Cerebellar nuclear complex (tissue), 1 donor: ENCODE data around the gene GAB2.
"Not testable (repeated sequence)": the region's sequence is repeated elsewhere in the genome, so short reads cannot be mapped to it uniquely, and the experiment has no call there.

Source experiments
- DNase-seq, 2 experiments: peaks; one replicate each; lab custom pipeline; 2025; lab: John Stamatoyannopoulos, UW

Gene GAB2

GRCh38 chr11:78370406-78371172 lies 47.0 kb downstream of the GAB2 start:
- no peak for DNase-seq

- DNase-seq: no peak
Observed at GRCh38 chr11:78365381-78365792, 52.2 kb downstream of the GAB2 start.

GRCh38 chr11:78364128-78364751 lies 53.4 kb downstream of the GAB2 start:
- no peak for DNase-seq

GRCh38 chr11:78363024-78363619 lies 54.5 kb downstream of the GAB2 start:
- no peak for DNase-seq

DNA sequence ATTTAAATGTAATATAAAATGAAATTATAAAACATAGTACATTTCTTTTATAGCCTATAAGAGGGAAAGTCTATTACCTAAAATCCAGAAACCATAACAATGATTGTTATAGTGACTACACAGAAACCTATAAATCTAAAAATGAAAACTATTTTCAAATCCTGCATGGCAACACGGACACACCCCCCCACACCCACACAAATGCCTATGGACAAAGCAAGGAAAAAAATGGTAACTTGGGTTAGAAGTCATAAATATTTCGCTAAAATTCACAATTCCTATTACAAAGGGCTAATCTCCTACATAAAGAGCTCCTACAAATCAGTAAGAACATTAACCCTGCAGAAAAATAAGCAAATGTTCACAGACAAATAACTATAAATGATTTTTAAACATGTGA lies 56.4 kb downstream of the GAB2 start:
- DNase-seq: no peak

GRCh38 chr11:78359921-78360320 lies 57.7 kb downstream of the GAB2 start:
- no peak for DNase-seq

DNA sequence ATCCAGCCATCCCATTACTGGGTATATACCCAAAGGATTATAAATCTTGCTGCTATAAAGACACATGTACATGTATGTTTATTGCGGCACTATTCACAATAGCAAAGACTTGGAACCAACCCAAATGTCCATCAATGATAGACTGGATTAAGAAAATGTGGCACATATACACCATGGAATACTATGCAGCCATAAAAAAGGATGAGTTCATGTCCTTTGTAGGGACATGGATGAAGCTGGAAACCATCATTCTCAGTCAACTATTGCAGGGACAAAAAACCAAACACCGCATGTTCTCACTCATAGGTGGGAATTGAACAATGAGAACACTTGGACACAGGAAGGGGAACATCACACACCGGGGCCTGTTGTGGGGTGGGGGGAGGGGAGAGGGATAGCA lies 59.7 kb downstream of the GAB2 start:
- not testable (repeated sequence) for DNase-seq

GRCh38 chr11:78357425-78357824 lies 60.2 kb downstream of the GAB2 start:
- not testable (repeated sequence) for DNase-seq

DNA sequence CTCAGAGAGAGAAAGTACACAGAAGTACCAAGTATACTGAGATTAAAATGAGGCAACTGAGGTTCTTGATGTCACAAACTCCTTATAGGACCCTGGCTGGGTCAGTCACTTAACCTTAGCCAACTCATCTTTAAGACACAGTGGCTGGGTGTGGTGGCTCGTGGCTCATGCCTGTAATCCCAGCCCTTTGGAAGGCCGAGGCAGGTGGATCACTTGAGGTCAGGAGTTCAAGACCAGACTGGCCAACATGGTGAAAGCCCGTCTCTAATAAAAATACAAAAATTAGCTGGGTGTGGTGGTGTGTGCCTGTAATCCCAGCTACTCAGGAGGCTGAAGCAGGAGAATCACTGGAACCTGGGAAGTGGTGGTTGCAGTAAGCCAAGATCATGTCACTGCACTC lies 61.9 kb downstream of the GAB2 start:
- DNase-seq: not testable (repeated sequence)

- DNase-seq: no peak
Observed at GRCh38 chr11:78355309-78355705, 62.3 kb downstream of the GAB2 start.

DNA sequence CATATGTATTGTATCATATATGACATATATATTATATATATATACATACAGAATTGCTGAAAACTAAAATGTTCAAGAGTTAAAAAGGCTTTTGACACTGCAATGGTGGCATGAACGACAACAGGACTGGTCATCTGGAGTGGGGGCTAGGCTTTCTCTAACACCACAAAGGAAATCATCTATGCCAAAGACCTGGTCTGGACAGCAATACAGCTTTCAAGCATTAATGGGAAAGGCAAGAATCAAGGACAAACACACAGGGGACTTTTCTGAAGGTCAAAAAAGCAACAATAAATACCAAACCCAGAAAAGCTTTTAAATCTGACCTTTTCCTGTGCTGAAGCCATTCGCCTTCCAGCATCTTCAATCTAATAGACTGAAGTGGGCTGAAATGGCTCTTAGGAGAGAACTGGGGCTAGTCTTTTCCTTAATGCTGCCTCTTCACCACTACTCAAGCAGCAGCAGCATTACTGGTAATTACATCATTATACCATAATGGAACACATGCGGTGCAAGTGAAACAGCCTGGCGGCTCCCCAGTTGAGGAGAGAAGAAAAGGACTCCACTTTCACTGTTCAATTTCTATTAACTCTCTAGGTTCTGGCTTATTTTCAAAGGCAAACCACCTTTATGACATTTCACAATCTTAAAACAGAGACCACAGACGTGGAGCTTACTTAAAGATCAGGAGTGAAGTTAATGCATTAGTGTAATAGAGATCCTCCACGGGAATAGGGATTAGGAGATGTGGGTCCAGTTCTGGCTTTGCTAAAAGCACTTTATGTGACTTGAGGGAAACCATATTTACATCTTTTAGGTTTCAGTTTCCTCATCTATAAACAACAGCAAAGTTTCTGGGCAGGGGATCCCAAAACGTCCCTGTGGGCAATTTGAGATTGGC lies 63.0 kb downstream of the GAB2 start:
- DNase-seq: no peak

DNA sequence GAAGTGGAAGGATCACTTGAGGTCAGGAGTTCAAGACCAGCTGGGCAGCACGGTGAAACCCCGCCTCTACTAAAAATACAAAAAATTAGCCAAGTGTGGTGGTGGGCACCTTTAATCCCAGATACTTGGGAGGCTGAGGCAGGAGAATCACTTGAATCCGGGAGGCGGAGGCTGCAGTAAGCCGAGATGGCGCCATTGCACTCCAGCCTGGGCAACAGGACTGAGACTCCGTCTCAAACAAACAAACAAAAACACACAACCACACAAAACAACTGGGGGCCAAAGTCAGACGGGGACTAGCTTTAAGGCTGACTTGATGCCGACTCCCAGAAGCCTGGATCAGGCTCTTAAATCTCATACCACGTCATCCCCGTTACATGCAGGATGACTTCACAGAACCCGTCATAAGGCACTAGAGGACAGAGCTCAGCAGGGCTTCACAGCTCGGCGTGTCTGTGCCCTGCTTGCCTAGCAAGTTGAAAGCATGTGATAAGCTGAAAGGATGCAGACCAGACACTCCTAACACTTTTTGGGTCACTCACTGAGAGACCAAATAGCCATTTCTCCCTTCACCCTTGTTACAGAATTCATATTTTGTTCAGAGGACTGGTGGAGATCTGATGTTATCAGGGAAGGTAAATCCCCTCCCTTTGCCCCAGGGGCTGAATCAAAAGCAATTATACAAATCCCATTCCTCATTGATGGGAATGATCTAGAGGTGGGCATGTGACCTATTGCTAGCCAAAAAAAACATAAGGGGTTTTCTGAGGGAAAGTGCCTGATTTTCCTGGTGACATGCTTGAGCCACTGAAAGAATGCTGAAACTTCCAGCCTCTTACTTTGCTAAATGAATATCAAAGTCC lies 65.4 kb downstream of the GAB2 start:
- no peak for DNase-seq

DNA sequence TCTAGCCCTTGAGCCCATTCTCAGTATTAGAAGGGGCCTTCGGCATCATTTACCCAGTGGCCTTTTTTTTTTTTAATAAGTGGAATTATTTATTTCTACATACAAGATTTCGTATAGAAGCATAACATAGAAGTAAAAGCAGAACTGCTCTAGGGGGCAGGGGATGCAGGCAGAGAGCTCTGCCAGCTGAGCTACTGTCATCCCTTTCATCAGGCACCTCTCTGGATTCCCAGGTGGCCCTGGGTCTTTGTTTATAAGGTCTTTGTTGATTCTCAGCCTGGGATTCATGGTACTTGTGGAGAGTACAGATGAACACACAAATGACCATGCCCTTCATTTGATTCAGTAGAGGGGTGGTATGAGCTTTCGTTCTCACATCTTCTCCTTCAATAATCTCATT lies 66.4 kb downstream of the GAB2 start:
- DNase-seq: no peak

DNA sequence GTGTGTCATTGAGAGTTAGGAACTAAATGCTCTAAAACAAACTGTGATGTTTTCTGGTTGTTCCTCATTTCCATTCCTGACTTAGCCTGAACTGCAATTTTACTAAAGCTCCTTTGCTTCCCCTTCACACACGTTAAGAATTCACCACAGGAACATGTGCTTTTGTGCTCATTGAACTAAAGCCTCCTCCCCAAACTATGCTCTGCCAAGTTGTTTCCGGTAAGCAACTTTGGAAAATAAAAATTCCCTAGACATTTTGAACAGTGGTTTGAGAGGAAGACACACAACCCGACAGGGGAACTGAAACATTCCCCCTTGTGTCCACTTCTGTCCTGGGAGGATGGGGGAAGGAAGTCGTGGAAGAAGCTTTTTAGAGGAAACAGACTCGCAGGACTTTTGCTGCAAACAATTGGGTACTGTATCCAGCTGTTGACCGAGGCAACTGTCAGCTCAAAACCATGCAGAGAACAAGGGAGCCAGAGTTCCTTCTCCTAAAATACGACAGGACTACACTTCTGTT lies 66.9 kb downstream of the GAB2 start:
- no peak for DNase-seq

GRCh38 chr11:78350091-78350645 lies 67.5 kb downstream of the GAB2 start:
- no peak for DNase-seq

DNA sequence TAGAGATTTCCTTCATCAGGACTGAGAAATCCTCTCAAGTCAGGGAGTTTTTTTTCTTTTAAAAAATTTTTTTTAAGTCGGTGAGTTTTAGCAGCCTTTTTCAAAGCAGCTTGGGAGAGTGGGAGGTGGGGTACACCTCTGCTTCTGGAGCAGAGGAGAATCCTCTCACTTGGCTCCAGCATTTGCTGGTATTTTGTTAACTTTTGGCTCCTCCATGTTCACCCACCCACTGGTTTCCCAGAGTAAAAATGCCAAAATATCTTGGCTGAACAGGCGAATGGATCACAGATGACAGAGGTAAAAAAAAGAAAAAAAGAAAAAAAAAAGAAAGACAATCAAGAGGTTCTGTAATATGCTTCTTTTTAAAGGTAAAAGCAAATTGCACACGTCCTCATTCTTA lies 68.0 kb downstream of the GAB2 start:
- no peak for DNase-seq

- no peak for DNase-seq
Observed at GRCh38 chr11:78349114-78349513, 68.5 kb downstream of the GAB2 start.

- no peak for DNase-seq
Observed at GRCh38 chr11:78347956-78348355, 69.7 kb downstream of the GAB2 start.

DNA sequence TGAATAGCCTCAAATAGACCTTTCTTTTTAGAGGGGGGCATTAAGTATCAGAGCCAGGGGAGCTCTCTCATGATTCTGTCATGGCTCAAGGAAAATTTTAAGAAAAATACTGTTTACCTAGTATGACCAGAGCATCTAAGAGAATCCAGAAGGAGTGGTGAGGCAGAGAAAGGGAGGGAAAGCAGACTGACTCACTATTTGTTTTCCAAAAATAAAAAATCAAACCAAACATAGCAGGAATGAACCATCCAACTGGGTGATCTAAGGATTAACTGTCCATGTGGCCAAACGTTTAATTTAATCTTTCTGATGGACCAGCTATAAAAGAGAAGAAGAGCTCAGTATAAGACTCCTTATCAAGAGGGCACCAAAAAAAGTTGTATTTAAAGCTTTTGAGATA lies 70.8 kb downstream of the GAB2 start:
- DNase-seq: no peak

GRCh38 chr11:78345450-78345849 lies 72.2 kb downstream of the GAB2 start:
- DNase-seq: no peak

DNA sequence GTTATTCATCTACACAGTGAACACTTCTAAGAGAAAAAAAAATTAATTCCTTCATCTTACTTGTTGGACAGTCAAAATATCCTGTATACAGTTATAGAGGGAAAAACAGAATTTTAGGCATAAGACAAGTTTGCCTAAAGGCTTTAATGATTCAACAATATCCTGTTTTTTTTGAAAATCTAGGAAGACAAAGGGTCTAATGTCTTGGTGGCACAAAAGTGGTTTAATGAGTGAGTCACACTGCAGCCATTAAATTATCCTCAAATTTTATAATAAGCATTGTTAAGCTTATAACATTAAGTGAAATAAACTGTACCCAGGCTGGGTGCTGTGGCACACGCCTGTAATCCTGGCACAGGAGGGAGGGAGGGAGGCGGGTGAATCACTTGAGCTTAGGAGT lies 72.9 kb downstream of the GAB2 start:
- DNase-seq: no peak
